HG03565 (cell line): ENCODE results near the gene ABHD12B.
"Not testable (repeated sequence)": the region's sequence is repeated elsewhere in the genome, so short reads cannot be mapped to it uniquely, and the experiment has no call there.

Source experiments
- ATAC-seq: cut with Tn5 transposase; IDR thresholded peaks from one replicate; pipeline ENCODE4 v1.9.1; 2021; ENCODE audit warnings: mild to moderate bottlenecking, moderate library complexity; ENCODE audit not compliant: unreplicated experiment

Gene ABHD12B

DNA sequence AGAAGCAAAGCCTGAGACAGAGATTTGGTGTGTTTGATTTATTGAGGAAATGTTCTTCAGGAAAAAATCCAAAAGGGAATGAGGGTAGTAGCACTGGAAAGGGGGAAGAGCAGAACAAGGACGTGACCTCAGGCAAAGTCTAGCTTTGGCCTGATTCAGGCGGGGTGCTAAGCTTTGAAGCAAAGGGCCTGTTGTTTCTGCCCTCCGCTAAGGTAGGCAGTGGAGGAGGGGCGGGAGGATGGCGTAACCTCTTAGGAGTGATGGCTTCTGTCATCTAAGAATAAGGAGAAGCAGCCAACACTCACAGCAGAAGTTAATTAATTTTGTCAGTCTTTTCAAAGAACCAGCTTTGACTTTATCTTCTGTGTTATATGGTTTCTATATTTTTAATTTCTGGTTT, 20.4 kb downstream of the ABHD12B start:
- no peak for ATAC-seq

DNA sequence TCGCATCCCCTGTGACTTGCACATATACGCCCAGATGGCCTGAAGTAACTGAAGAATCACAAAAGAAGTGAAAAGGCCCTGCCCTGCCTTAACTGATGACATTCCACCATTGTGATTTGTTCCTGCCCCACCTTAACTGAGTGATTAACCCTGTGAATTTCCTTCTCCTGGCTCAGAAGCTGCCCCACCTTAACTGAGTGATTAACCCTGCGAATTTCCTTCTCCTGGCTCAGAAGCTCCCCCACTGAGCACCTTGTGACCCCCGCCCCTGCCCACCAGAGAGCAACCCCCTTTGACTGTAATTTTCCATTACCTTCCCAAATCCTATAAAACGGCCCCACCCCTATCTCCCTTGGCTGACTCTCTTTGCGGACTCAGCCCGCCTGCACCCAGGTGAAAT, 24.6 kb downstream of the ABHD12B start:
- ATAC-seq = not testable (repeated sequence)

DNA sequence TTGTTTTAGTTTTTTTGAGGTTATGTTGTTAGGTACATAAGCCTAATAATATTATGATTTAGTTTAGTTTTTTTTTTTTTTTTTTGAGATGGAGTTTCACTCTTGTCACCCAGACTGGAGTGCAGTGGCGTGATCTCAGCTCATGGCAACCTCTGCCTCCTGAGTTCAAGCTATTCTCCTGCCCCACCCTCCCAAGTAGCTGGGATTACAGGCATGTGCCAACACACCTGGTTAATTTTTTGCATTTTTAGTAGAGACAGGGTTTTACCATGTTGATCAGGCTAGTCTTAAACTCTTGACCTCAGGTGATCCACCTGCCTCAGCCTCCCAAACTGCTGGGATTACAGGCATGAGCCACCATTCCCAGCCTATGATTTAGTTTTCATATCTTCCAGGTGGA, 25.2 kb downstream of the ABHD12B start:
- ATAC-seq = not testable (repeated sequence)

DNA sequence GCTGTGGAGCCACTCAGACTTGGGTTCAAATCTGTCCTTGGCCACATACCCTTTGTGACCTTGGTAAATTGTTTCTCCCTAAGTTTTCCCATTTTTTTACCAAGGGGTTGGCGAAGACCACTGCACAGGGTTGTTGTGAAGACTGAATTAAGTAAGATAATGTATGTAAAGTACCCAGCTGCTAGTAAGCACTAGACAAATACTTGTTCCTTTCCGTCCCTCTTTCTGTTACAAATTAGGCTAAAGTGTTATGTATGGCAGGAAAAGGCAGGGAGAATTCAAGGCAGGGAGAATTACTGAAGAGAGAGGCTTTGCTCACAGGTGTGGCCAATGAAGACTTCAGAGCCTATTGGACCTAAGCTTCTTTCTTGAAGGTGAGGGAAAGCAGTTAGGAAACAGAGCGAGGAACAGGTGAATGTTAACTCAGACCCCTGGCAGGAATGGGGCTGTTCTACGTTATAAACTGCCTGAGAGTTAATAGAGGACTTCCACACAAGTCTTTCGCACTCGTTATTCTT, 25.9 kb downstream of the ABHD12B start:
- no peak for ATAC-seq

DNA sequence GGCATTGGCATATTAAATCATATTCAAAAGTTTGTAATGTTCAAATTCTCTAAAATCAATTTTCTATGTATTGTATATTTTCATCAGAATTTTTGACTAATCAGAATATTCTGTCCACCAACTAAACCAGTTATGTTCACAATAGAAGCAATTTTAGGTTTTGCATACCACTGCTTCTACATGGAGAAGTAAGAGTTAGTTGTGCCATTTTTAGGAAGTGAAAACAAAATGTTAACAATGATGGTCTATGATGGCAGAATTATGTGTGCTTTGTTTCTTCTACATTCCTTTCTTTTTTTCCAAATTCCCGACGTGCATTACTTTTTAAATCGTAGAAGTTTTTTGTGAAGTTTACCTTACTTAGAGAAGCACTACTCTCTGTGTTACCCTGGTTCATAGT, 29.5 kb downstream of the ABHD12B start:
- ATAC-seq = no peak

DNA sequence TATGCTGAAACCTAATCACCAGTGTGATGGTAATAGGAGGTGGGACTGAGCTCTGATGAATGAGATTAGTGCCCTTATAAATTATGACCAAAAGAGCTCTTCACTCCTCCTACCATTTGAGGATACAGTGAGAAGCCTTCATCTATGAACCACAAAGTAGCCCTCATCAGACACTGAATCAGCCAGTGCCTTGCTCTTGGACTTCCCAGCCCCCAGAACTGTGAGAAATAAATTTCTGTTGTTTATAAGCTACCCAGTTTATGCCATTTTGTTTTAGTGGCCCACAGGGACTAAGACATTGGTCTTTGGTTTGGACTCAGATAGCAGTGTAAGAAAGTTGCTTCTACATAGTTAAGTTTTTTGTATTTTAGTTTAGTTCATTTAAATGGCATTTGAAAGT, 32.9 kb downstream of the ABHD12B start:
- ATAC-seq = no peak

DNA sequence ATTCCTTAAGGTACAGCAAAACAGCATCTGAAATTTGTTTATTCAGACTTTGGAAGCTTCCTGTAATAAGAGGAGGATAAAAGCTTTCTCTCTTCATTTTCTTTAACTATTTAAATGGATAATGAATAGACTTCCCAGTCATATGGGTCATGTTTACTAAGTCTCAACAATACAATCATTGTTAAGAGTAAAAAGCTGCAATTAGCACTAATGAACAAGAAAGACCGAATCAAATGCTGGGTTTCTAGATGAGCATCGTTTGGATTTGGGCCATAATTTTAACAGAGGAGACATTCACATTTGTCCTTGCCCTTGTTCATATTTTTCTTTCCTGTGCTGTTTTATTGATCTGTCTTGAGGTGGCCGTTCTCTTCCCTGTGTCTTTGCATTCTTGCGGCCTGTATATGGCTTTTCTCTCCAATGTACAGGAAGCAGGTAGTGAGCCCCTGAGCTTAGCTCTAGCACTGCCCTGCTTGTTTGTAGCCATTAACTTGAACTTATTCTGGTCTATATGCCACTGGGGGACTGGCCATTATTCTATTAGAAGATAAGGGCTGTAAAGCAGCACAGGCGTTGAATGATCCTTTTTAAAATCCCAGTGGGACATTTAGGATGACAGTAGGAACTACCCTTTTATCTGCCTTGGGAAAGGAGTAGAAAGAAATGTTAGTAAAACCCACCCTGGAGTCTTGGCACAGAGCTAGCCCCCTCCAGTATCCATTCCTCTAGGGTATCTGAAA, 34.6 kb downstream of the ABHD12B start:
- ATAC-seq = no peak

DNA sequence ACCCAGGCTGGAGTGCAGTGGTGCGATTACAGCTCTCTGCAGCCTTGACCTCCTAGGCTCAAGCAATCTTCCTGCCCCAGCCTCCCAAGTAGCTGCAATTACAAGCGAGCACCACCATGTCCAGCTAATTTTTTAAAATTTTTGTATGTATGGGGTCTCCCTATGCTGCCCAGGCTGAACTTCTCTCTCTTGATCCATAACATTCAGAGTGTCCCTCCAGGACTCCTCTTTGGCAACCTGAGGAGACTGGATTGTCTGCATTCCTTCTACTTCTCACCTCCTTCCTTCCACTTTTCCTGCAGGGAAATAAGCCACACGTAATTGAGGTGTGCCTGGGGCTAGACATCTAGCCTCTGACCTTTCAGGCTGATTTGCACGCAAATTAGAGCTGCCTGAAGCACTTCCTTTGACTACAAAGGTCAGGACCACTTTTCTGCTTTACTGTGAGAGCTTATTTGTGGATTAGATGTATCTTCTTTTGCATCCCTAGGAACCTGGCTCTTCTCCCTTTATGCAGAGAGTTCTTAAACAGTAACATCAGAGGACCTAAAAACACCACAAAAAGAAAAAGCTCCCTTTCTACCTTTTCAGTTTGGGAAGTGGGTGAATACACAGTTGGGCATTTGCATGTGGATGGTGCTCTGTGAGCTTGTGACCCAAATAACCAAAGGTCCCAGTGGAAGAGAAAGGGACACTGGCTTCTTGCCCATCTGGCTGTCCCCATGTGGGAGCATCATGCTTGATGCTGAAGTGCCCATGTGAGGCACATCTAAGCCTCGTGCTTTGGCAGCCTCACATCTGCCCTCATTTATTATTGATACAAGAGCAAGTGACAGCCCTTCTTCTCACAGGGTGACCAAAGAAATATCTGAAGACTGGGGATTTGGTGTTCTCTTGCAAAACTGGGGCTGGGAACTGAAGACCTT, 38.9 kb downstream of the ABHD12B start:
- no peak for ATAC-seq

DNA sequence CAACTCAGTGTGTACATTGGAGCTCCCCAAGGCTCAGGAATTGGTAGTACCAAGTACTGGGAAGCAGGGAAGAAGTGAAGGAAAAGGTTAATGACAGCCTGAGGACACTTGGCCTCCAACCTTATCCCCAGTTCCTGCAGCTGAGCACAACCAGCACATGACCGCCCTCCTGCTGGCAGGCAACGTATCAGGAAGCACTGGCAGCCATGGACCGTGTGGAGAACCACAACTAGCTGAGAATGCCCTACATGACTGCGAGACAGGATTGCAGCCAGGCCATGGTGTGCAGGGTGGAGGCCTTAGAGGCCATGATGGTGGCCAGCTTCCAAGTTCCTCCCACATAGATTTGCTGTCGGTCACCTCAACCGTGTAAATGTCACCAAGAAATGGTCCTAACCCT, 45.6 kb downstream of the ABHD12B start:
- ATAC-seq = no peak

DNA sequence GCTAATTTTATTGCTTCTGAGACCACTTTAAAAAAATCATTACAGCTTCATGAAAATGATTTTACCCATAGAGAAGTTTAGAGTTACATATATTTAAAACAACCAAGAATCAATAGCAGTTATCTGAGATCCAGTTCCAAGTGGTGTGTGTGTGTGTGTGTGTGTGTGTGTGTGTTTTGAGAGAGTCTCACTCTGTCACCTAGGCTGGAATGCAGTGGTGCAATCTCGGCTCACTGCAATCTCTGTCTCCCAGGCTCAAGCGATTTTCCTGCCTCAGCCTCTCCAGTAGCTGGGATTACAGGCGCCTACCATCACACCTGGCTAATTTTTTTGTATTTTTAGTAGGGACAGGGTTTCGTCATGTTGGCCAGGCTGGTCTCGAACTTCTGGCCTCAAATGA, 47.7 kb downstream of the ABHD12B start:
- ATAC-seq = not testable (repeated sequence)

DNA sequence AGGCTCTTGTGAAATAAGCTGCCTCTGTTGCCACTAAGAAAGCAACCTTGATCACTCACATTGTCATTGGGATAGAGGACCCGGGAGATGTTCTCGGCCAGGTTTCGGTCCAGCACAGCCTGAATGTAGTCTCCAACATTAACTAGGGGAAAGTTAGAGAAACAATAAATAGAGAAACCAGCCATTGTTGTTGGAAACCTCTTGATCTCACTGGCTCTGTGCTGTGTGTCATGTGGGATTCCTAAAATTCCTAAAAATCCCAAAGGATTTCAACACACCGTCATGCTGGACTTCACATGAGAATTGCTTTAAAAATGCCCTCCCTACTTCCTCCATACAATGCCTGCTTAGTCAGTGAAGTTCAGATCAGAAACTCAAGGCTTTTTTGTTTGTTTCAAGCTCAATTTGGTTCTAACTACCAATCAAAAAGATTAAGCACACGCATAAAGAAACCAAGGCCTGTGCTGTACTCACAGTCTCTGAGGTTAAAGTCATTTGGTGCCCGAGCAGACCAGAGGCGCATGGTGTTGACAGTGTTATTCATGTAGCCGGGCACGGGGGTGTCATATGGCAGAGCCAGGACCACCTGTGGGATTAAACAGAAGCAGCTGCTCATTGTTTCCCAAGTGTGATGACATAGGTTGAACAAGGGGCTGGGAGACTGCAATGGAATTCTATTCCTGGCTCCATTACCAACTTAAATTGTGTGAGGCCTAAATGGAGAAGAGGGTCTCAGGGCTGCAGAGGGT, 48.8 kb downstream of the ABHD12B start:
- ATAC-seq = no peak

DNA sequence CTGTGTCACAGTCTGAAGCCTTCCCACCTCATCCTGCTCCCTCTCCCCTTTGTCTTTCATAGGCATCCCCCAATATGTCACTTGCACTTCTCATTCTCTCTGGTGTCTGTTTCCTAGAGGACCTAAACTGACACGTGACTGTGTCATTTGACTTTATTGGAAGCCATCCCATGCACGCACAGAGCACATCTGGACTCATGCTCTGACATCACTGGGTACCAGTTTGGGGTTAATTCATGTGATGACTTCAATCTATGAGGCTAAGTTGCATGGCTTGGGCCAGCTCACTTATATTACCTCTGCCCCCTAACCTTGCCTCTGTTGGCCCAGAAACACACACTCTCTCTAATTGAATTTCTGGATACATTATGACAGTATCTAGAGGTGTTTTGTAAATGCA, 51.0 kb downstream of the ABHD12B start:
- no peak for ATAC-seq

DNA sequence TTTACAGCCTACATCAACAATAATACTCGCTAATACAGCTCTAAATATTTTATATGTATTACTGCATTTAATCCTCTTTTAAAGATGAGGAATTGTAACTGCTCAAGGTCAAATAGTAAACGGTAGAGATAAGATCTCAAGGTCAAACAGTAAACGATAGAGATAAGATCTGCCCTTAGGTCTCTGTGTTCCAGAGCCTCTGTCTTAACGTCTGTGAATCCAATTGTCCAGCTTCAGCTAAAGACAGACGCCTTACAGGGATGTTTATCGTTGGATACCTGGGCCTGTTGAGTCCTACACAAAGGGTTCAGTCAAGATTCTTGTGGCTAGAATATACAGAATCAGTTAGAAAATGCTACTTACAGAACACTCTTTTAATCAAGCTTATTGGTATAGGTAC, 52.4 kb downstream of the ABHD12B start:
- no peak for ATAC-seq

DNA sequence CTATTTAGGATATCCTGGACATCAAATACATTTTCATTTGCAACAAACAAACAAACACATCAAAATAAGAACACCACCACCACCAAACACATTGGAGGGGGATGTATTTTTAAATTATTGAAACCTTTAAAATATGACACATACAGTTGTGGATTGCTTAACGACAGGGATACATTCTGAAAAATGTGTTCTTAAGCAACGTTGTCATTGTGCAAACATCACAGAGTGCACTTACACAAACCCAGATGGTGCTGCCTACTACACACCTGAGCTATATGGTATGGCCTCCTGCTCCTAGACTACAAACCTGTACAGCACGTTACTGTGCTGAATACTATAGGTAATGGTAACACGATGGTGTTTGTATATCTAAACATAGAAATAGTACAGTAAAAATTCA, 53.0 kb downstream of the ABHD12B start:
- ATAC-seq = no peak

DNA sequence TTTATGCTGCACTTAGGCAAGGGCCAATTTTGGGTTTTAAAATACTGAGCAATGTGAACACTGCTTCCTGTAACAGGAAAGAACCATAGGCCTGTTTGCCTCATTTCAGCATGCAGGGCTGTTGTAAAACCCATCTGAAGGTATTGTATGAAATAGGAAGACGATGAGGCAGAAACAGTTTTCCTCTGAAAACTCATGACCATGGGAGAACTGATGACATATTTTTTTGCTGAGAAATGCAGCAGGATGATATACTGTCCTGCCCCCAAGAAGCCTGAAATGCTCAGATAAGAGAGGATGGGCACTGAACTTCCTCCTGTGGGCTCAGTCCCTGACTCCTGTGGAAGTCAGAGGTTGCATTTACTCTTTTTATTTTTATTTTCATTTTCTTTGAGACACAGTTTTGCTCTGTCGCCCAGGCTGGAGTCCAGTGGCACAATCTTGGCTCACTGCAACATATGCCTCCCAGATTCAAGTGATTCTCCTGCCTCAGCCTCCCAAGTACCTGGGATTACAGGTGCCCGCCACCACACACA, 55.1 kb downstream of the ABHD12B start:
- ATAC-seq = no peak

DNA sequence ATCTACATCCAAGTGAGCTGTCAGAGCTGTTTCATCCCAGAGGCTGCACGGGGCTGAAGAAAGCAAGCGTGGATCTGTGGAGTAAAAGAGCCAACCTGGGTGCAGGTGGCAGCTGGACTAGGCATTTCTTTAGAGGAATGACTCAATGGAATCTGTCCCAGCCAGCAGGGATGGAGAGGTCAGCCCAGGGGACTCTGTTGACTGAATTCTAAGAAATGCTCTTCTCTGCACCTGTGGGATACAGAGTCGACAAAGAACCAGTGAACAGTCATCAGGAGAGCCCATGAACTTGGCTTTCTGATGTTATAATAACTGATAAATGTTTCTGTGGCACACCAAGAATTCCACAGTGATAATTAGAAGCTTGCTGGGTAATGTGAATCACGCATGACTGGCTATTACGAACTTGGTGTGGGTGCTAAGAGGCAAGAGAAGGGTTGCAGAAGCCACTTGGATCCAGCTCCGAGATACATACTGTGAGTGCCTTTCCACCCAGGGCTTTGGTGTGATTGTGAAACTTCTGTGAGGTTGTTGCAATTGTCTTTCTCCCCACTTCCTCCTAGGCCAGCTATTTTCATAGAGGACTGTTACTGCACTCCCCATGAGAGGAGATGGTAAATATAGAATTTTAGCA, 56.3 kb downstream of the ABHD12B start:
- no peak for ATAC-seq

DNA sequence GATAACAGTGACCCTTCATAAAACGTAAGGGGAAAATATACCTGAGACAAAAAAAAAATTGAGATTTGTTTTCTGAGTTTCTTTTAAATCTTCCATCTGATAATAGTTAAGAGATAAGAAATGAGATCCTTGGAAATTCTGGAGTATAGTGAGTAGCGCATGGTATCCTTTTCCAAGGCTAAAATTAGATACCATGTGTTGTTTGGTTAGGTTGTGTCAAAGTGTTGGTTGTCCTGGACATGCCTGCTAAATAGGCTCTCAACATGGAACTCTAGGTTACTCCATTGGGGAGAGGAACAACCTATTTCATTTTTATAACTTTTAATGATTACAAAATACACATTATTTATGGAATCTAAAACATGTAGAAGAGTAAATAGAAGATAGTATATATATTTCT, 57.7 kb downstream of the ABHD12B start:
- ATAC-seq = no peak

DNA sequence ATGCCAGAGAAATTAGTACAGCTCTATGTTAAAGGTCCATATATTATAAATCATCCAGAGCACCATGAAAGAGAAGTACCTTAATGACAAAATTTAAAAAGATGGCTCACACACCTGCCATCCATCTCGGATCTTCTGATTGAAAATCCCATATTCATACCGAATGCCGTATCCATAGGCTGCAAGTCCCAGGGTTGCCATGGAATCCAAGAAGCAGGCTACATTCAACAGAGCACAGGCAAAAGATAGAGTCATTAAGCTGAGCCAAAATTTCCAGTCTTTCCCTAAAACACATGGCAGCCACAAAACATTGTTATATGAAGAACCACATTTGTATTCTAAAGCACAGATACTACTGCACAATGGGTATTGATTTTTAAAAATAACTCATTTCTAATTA, 59.7 kb downstream of the ABHD12B start:
- ATAC-seq = no peak

DNA sequence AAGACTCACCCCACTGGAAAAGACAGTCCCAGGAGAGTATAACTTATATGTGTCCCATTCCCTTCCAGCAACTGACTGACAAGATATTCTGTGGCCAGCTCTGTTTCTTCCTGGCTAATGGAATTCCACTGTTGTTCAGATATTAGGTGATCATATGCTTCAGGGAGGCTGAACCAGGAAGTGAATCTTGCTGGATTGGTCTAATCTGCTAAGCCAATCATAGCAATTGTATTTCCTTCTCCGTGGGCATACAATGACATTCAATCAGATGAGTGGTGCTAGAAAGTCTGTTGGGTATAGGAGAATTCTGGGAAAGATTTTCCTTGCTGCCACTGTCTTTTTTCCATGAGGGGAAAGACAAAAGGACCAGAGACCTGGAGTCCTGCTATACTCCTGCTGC, 60.3 kb downstream of the ABHD12B start:
- no peak for ATAC-seq
